Raji (cell line): Measurements from ENCODE around the gene KCNQ1.

ENCODE experiments used
- POLR2A ChIP-seq: IDR thresholded peaks from 2 replicates; pipeline ENCODE4 v1.6.1; 2011; ENCODE audit warnings: low read depth, low read length, control low read depth; ENCODE audit not compliant: insufficient read depth

The KCNQ1 gene

DNA sequence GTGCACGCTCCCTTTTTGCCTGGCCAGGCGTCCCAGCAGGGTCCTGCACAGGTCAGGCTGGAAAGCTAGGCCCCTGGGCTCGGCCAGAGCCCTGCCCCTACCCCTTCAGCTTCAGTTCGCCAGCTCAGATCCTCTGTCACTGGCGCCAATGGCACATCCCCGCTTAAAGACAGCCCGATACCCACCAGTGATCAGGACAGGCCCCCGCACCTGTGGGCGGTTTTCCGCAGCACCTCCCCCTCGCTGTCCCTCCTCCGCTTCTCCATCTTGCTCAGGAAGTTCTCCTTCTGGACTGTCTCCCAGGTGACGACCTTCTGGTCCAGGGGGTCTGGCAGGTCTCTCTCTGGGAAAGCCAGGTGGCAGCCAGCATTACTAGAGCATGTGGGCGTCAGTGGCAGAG is 38.4 kb upstream of the KCNQ1 start:
- TF ChIP-seq POLR2A: no peak

DNA sequence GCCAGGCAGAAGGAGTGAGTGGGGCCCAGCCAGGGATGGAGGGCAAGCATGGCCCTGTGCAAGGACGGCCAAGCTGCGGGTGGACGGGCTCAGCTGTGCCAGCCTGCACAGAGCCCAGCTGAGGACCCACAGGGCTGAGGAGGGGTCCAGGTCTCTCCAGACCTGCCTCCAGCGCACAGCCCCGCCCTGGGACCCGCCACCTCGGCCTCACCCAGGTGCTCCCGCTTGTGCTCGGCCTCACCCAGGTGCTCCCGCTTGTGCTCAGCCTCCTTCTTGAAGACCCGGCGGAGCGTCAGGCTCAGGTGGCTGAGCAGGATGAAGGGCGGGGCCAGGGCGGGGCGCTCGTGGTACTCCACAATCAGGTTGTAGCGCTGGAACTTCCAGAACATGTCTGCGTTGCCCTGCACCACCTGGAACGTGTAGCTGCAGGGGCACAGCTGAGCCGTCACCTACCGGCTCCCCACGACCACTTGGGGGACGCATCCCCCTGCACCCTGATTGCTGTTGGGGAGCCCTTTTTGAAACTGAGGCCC is 37.9 kb upstream of the KCNQ1 start:
- no peak for TF ChIP-seq POLR2A

DNA sequence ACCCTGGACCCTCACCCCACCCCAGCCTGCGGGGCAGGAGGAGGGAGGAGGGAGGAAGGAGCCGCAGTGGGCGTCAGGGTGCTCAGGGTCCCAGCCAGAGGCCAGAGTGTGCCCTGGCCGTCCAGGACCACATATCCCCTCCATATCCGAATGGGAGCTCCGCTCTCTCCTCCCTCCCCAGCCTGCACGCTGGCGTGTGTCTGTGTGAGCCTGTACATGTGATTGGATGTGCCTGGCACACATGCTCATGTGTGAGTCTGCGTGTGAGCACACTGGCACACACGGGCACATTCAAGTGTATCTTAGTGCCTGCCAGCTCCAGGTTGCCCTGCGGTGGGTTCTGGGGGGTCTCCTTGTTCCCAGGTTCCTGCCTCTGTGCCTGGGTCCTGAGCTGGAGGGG is 36.1 kb upstream of the KCNQ1 start:
- no peak for TF ChIP-seq POLR2A

DNA sequence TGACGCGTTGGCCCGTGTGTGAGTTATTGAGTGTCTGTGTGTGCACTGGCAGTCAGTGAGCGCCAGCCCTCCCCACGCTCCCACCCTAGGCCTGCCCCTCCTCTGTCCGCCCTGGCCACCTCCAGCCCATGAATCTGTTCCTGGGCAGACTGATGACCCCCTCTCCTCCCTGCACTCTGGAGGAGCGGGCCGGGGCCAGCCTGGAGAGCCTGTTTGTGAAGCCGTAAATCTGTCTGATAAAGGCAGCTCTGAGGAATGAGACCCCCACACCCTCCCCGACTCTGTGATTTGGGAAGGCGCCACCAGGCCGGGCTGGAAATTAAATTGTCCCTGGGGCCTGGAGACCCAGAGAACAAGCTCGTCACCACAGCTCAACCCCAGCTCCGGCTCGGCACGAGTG is 35.7 kb upstream of the KCNQ1 start:
- no peak for TF ChIP-seq POLR2A

DNA sequence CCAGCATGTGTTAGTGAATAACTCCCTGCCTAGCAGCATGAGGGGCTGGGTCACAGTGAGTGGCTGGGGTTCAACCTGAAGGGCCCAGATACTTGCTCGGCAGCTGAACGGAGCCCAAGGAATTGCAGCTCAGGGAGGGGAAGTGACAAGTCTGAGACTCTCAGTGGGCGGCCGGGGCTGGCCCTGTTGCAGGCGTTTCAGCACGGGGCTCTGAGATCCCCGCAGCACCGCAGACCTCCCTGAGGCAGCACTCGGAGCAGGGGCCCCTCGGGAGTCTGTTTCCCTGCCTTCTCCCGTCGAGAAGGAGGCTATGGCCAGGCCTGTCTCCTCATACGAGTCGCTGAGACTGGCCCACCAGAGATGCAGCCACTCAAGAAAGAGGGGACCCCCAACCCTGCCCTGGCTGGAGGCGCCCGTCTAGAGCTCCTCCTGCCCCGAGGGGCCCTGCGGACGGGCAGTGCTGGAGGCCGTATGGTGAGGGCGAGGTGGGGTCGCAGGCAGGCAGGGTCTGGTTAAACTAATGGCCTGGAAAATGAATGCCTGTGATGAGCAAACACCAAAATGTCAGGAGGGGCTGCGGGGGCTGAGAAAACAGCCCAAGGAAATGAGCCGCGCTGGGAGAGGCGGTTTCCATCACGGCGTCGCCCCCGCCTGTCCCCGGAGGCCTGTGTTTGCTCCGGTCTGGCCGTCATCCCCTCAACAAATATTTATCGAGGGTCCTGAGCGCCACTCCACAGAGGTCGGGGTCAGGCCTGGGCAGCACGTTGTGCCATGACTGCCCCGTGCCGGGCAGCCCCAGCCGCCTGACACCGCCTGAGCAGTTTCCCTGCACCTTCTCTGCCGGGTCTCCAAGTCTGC is 35.0 kb upstream of the KCNQ1 start:
- TF ChIP-seq POLR2A: no peak

DNA sequence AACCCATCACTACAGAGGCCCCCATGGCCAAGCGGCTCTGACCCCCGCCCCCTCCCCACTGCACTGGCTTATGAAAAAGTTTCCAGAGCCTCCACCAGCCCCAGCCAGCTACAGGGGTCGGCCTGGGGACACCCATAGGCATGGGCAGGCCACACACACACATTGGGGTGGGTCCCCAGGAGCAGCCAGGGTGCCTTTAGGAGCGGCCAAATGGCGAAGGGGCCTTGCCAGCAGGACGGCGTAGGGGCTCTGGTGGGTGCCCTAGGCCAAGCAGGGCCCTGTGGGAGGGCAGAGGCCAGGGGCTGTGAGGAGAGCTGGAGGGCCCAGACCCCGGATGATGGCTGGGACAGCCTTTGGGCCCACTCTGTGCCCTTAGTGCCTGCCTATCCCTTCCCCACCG is 34.2 kb upstream of the KCNQ1 start:
- TF ChIP-seq POLR2A: no peak

DNA sequence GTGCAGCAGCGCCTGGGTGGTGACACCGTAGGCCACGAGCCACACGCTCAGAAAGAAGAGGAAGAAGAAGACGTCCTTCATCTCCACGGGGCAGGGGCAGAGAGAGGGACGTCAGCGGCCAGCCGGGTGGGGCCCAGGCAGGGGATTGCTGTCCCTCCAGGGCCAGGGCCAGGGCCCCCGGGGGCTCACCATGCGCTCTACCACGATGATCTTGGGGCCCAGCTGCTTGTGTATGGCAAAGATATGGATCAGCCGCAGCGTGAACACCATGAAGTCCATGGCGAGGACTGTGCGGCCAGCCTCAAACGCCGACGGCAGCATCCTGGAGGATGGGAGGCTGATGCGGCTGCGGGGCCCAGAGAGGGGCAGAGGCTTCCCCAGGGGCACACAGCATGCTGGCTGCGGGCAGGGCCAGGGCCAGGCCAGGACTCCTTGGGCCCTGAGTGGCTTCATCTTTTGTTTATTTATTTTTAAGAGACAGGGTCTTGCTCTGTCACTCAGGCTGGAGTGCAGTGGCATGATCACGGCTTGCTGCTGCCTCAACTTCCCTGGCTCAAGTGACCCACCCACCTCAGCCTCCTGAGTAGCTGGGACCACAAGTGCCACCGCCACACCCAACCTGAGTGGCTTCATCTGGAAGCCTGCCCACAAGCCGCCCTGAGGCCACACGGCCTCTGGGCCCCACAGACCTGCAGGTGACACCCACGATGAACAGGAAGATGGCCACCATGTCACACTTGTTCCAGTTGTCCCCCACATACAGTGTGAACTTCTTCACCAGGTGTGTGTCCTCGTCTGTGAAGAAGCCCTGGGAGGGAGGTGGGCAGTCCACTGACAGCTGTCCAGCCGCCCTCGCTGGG is 33.1 kb upstream of the KCNQ1 start:
- TF ChIP-seq POLR2A: no peak

DNA sequence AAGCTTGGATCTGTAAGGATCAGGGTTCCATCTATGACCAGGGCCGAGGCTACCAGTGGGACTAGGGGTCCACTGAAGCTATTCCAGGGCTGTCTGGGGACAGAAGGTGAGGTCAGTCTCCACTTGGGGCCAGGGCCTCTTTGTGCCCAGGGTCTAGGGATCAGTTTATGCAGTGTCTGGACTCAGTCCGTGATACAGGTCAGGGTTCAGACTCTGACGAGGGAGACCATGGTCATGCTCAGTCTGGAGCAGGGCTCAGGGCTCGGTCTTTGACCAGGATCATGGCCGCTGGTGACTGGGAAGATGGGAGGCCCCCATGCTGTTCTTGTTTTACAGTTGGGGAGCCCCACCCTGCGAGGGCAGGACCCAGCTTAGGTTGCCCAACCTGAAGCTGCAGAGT is 32.5 kb upstream of the KCNQ1 start:
- no peak for TF ChIP-seq POLR2A

DNA sequence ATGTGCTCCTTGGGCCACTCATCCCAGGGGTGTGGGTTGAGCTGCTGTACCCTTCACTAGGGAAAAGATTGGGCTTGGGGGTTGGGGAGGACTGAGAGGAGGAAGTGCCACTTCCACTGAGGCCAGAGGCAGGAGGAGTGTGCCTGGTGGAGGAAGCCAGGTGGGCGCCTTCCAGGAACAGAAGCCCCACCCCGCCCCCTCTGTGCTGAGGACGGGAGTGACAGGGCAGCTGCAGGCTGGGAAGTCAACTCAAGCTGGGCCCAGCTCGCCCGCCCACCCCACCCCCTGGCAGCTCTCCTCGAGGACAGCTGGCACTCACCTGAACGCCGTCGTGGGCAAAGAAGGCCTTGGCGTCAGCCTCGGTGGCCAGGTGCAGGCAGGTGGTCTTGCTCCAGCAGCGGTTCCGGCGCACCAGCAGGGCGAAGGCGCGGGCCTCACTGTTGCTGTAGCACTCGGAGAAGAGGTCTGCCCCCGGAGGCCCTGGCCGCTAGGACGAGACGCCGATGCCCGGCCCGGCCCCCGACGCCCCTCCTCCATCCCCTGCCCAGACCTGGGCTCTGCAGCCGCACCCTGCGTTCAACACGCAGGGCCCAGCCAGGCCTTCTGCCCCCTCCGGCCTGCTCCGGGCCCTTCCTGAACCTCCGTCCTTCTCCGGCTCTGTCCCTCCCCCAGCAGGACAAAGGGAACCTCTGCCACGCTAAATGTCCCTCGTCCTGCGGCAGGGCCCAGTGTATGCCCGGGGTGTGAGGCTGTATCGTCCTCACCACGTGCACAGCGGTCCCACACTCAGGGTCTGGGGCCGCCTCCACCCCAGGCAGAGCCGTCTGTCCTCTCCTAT is 30.8 kb upstream of the KCNQ1 start:
- no peak for TF ChIP-seq POLR2A

DNA sequence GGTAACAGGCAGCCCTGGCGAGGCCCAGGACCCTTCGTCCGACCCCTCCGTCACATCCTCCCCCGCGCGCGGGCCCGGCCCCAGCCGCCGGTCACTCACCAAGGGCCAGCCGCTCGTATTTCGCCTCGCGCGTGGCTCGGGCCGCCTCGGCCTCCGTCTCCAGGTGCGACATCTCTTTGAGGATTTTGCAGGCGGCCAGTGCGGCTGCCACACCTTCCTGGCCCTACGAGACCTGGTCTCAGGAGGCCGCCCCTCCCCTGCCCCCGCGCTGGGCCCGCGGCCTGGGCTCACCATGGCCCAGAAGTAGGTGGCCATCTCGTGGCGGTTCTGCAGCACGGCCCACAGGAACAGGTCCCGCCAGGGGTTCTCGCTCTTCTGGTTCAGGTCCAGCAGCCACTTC is 30.2 kb upstream of the KCNQ1 start:
- no peak for TF ChIP-seq POLR2A

DNA sequence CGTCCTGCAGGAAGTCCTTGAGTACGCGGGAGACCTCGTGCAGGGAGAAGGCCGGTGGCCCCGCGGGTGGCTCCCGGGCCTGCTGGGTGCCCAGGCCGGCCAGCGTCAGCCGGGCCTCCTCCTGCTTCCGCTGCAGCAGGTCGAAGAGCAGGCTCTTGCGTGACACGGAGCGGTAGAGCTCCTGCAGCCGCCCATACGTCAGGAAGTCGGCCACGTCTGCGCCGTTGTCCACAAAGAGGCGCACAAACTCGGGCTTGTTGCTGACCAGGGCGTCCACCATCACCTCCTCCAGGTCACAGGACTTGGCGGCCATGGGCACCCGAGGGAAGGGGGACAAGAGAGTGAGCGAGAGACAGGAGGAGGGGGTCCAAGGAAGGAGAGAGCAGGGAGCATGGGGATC is 29.6 kb upstream of the KCNQ1 start:
- no peak for TF ChIP-seq POLR2A

DNA sequence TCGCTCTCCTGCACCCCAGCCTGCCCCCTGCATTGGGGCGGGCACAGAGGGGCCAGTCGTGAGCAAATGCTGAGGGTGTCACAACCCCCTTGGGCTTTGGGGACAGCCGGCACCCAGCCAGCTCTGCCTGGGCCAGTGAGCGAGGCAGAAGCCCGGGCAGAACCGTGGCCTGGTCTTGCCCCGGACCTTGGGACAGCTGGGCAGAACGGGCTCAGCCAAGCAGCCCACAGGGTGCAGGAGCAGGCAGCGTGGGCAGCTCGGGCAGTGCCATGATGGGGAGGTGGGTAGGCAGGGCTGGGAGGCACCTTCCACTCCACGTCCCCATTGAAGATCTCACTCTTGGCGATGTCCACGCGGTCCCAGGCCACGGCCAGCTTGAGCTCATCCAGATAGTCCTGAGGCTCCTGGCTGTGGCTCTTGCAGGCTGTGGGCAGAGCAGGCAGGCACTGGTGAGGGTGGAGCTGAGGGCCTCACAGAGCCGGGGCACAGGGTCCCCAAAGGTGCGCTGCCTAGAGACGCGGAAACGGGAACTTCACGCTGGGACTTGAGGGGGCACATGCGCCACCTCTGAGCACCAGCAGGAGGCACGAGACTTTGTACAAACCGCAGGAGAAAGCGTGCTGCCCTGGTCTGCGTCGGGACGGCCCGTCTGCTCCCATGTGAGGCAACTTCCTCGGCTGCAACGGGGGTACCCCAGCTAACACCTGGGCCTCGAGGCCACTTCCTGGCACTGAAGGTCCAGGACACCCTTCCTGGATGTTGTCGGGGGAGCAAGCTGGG is 29.0 kb upstream of the KCNQ1 start:
- TF ChIP-seq POLR2A: no peak

DNA sequence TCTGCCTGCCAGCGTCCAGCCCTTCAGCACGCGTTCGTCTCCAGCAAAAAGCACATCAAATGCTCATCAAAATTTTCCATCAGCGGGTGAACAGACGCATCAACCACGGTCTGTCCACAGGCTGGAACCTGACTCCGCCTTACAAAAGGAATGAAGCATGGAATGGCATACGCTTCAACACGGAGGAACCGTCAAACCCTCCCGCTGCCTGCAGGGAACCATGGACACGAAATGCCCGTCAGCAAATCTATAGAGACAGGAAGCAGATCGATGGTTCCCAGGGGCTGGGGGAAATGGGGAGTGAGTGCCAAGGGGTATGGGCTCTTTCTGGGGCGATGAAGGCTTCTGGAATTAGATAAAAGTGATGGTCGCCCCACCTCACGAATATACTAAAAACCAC is 28.0 kb upstream of the KCNQ1 start:
- no peak for TF ChIP-seq POLR2A

DNA sequence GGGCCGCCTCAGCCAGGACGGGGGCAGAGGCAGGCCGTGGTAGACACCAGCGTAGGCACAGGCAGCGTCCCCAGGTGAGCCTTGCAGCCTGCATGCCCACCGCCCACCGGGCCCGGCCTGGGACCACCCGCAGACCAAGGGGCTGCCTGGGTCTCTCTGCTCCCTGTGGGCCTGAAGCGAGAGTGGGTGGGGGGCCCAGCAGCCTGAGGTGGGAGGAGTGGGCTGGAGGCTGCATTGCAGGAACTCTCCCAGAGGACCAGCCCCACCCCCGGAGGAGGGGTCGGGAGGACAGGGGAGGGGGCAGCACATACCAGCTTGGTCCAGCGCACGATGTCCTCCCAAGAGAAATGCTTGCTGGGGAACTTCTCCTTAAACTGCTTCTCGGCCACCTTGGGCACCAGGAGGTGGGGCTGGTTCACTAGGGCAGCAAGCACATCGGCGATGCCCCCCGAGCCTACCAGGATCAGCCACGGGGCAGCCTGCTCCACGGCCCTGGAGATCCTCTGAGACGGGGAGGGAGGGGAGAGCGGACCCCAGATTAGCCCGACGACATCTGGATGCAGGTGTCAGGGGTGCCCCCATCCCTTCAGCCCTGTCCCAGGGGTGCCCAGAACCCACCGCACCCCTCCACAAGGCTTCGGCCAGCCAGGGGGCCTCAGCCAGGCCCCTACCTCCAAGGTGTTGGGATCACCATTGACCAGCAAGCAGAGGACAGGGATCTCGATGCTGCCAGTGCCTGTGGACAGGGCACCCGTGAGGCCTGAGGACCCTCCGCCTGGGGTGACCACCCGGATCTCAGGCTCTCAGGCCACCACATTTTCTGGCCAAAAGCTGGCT is 26.7 kb upstream of the KCNQ1 start:
- no peak for TF ChIP-seq POLR2A
